Glutamatergic neuron (in vitro differentiated cells): Measurements from ENCODE around the gene GPR3. TPM values are rescaled to one million over a fixed set of nuclear protein-coding genes. Genes with fewer than 3 reads are reported as not detected.
"Not testable (repeated sequence)": the region's sequence is repeated elsewhere in the genome, so short reads cannot be mapped to it uniquely, and the experiment has no call there.

Experiments
- DNase-seq: peaks from one replicate; pipeline ENCODE4 v3.0.0; 2022
- H3K27ac Mint-ChIP-seq: one replicate; pipeline ENCODE4 v1.8.0; 2020; ENCODE audit warnings: mild to moderate bottlenecking, mixed read lengths, inconsistent platforms; ENCODE audit not compliant: unreplicated experiment
- H3K27me3 Mint-ChIP-seq: one replicate; pipeline ENCODE4 v1.8.0; 2020; ENCODE audit warnings: mild to moderate bottlenecking, moderate library complexity, mixed read lengths, inconsistent platforms; ENCODE audit not compliant: unreplicated experiment
- H3K36me3 Mint-ChIP-seq: one replicate; pipeline ENCODE4 v1.8.0; 2020; ENCODE audit warnings: mild to moderate bottlenecking, mixed read lengths, inconsistent platforms; ENCODE audit not compliant: unreplicated experiment
- H3K4me1 Mint-ChIP-seq: one replicate; pipeline ENCODE4 v1.8.0; 2020; ENCODE audit warnings: mild to moderate bottlenecking, low read depth, mixed read lengths, inconsistent platforms; ENCODE audit not compliant: unreplicated experiment
- H3K4me3 Mint-ChIP-seq: one replicate; pipeline ENCODE4 v1.8.0; 2020; ENCODE audit warnings: mild to moderate bottlenecking, mixed read lengths, inconsistent platforms; ENCODE audit not compliant: unreplicated experiment
- H3K9me3 Mint-ChIP-seq: one replicate; pipeline ENCODE4 v1.8.0; 2020; ENCODE audit warnings: mild to moderate bottlenecking, moderate library complexity, mixed read lengths, inconsistent platforms; ENCODE audit not compliant: unreplicated experiment
- CTCF ChIP-seq: fragments of 200-600 bp; sonication (generic); IDR thresholded peaks from one replicate; pipeline ENCODE4 v1.5.0; 2021; ENCODE audit not compliant: partially characterized antibody, unreplicated experiment
- total RNA-seq: library from RNA; stranded (reverse); fragmentation: NEBNext Ultra II Directional; extraction: Animal tissue kit (Norgen Biotek cat#: 25700); gene quantifications from one replicate; pipeline ENCODE4 v1.2.1, GENCODE V29; 2021; ENCODE audit not compliant: unreplicated experiment

Gene GPR3
- total RNA-seq, 1 donor from 2014 or later, result 1.5 TPM

GRCh38 chr1:27430903-27431600, 38.6 kb downstream of the GPR3 start:
- TF ChIP-seq CTCF, result no peak
- H3K27ac Mint-ChIP-seq, result no peak overlapping the region
- peaks cover 26% of the 10 kb centered on the region for H3K4me1 Mint-ChIP-seq
- H3K27me3 Mint-ChIP-seq, result no peaks in the 10 kb centered on the region
- H3K9me3 Mint-ChIP-seq, result no peaks in the 10 kb centered on the region
- H3K36me3 Mint-ChIP-seq, result no peaks in the 10 kb centered on the region
- H3K4me3 Mint-ChIP-seq, result no peak overlapping the region
- DNase-seq, result no peak

- Mint-ChIP-seq H3K4me1 (peaks cover 30% of the 10 kb centered on the region), H3K27ac (no peak overlapping the region), H3K4me3 (no peak overlapping the region), H3K27me3 (no peaks in the 10 kb centered on the region), H3K9me3 (no peaks in the 10 kb centered on the region), H3K36me3 (no peaks in the 10 kb centered on the region)
- no peak for TF ChIP-seq CTCF
- no peak for DNase-seq
Observed at GRCh38 chr1:27431601-27431940, 39.1 kb downstream of the GPR3 start.

- H3K9me3 Mint-ChIP-seq, H3K27me3 Mint-ChIP-seq, H3K36me3 Mint-ChIP-seq, H3K27ac Mint-ChIP-seq, DNase-seq, H3K4me3 Mint-ChIP-seq: not testable (repeated sequence)
- peaks cover 30% of the 10 kb centered on the region for H3K4me1 Mint-ChIP-seq
Observed at GRCh38 chr1:27432725-27433124, 40.3 kb downstream of the GPR3 start.

GRCh38 chr1:27433706-27434105, 41.3 kb downstream of the GPR3 start:
- no peak for TF ChIP-seq CTCF
- H3K9me3 Mint-ChIP-seq, result no peaks in the 10 kb centered on the region
- peaks cover 2% of the 10 kb centered on the region for H3K27me3 Mint-ChIP-seq
- H3K4me3 Mint-ChIP-seq, result no peak overlapping the region
- H3K4me1 Mint-ChIP-seq, result peaks cover 22% of the 10 kb centered on the region
- no peak overlapping the region for H3K27ac Mint-ChIP-seq
- H3K36me3 Mint-ChIP-seq, result no peaks in the 10 kb centered on the region
- DNase-seq, result no peak

- Mint-ChIP-seq H3K4me3 (no peak overlapping the region), H3K27ac (no peak overlapping the region), H3K36me3 (no peaks in the 10 kb centered on the region), H3K4me1 (peaks cover 16% of the 10 kb centered on the region), H3K27me3 (peaks cover 2% of the 10 kb centered on the region), H3K9me3 (no peaks in the 10 kb centered on the region)
- no peak for DNase-seq
- TF ChIP-seq CTCF, result no peak
Observed at GRCh38 chr1:27435566-27436203, 43.3 kb downstream of the GPR3 start.
